HUES6 (cell line): Measurements from ENCODE around the gene POM121.
"Not testable (repeated sequence)": the region's sequence is repeated elsewhere in the genome, so short reads cannot be mapped to it uniquely, and the experiment has no call there.

Experiments
- H3K27ac ChIP-seq: 2 replicates; pipeline ENCODE4 v1.7.0; 2013; ENCODE audit warnings: low read depth, mild to moderate bottlenecking, low read length, inconsistent platforms
- H3K27me3 ChIP-seq: 2 replicates; pipeline ENCODE4 v1.6.1; 2013; ENCODE audit warnings: low read length; ENCODE audit not compliant: control insufficient read depth, insufficient read depth
- H3K36me3 ChIP-seq: 2 replicates; pipeline ENCODE4 v1.6.1; 2013; ENCODE audit warnings: low read length; ENCODE audit not compliant: control insufficient read depth, insufficient read depth
- H3K4me1 ChIP-seq: 2 replicates; pipeline ENCODE4 v1.6.1; 2013; ENCODE audit warnings: low read length; ENCODE audit not compliant: control insufficient read depth, insufficient read depth
- H3K4me3 ChIP-seq: 2 replicates; pipeline ENCODE4 v1.5.1; 2013; ENCODE audit warnings: low read depth, low read length
- H3K9ac ChIP-seq: one replicate; pipeline ENCODE4 v1.6.1; 2013; ENCODE audit warnings: mild to moderate bottlenecking, low read length
- H3K9me3 ChIP-seq: 2 replicates; pipeline ENCODE4 v1.6.1; 2013; ENCODE audit warnings: low read depth, low read length; ENCODE audit not compliant: control insufficient read depth, insufficient read depth

POM121 gene

DNA sequence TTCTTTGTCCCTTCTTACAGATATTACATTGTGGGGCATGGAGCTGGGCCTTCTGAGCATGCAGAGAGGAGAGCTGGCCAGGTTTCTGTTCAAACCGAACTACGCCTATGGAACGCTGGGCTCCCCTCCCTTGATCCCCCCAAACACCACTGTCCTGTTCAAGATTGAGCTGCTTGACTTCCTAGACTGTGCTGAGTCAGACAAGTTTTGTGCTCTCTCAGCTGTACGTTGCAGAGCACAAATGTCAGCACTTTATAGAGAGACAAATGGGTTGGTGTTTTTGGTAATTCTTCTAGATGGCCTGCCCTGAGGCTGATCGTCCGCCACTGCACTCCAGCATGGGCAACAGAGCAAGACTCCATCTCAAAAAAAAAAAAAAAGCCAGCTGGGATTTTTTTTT lies 46.6 kb downstream of the POM121 start:
- not testable (repeated sequence) for H3K9me3 ChIP-seq, H3K4me1 ChIP-seq, H3K36me3 ChIP-seq, H3K27me3 ChIP-seq, H3K27ac ChIP-seq, H3K9ac ChIP-seq, H3K4me3 ChIP-seq

DNA sequence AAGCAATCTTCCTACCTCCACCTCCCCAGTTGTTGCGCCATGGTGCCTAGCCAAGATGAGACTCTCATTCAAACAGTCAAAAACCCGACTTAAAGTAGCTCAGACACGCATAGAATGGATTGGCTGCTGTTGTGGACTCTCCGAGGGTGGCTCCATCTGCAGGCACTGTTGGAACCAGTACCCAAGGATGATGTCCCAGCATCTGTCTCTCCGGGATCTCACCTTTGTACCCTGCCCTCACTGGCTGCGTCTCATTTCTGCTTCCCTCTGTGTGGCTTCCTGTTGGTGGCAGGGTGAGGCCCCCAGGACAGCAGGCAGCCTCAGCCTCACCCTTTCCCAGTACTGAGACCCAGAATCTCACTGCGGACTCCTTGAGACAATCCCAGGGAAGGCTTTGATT lies 49.9 kb downstream of the POM121 start:
- H3K27ac ChIP-seq, H3K27me3 ChIP-seq, H3K4me3 ChIP-seq, H3K9ac ChIP-seq, H3K36me3 ChIP-seq, H3K4me1 ChIP-seq, H3K9me3 ChIP-seq: not testable (repeated sequence)

DNA sequence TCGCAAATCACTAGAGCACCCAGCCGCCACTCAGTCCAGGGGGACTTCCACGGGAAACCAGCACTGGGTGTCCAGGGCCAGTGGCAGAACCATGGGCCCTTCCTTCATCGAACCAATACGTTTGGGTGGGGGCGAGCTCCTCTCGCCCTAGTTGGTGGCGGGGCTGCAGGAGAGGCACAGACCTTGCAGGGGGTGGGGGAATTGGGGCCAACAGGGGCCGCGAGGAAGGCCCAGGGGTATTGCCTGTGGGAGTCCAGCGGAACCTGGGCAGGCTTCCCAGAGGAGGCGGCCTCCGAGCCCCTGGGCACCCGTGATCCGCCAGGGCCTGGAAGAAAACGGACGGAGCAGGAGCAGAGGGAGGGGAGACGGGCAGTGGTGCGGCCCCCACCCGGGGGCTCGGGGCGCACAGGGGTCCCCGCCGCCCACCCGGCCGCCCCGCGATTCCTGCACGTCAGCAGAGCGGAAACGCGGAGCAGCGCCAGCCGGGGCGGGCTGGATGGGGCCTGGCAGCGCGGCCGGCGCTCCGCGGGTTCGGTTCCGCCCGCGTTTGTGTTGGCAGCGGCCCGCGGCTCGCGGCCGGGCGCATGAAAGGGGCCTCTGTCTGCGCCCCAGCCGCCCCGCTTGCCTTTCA lies 50.9 kb downstream of the POM121 start:
- not testable (repeated sequence) for H3K36me3 ChIP-seq, H3K9me3 ChIP-seq, H3K27me3 ChIP-seq, H3K4me3 ChIP-seq, H3K9ac ChIP-seq, H3K27ac ChIP-seq, H3K4me1 ChIP-seq

DNA sequence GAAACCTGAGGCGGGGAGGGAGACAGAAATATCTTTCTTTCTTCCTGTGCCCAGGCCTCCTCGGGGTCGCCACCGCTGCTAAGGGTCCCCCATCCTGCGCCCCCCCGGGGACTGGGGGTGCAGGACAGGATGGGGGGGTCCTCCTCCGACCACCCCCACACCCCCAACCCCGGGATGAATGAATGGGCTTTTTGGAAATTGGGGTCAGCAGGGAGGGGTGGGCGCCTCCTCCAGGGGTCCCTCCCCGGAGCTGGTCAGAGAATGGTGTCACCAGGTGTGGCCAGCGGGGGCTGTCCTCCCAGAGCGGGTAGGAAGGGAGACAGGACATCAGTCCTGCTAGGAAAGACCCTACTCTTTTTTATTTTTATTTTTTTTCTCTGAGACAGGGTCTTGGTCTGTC lies 51.5 kb downstream of the POM121 start:
- not testable (repeated sequence) for H3K27me3 ChIP-seq, H3K4me3 ChIP-seq, H3K27ac ChIP-seq, H3K9me3 ChIP-seq, H3K9ac ChIP-seq, H3K36me3 ChIP-seq, H3K4me1 ChIP-seq

DNA sequence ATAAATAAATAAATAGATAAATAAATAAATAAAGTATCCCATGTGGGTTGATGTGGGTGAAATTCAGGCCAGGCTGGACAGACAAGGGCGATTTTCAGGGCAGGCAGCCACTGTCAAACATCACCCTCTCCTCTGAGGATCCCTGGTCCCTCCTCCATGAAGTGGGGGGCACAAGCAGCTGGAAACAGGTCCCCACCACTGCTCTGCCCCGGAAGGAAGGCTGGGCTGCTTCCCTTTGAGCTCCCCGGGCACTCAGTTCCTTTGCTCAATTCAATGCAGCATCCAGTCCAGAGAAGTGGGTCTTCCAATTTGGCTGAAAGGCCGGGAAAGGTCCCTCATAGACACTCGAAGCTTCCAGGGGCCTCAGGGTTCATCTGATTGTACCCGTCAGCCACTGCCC lies 55.5 kb downstream of the POM121 start:
- H3K9me3 ChIP-seq, H3K36me3 ChIP-seq, H3K27ac ChIP-seq, H3K27me3 ChIP-seq, H3K9ac ChIP-seq, H3K4me3 ChIP-seq, H3K4me1 ChIP-seq: not testable (repeated sequence)

DNA sequence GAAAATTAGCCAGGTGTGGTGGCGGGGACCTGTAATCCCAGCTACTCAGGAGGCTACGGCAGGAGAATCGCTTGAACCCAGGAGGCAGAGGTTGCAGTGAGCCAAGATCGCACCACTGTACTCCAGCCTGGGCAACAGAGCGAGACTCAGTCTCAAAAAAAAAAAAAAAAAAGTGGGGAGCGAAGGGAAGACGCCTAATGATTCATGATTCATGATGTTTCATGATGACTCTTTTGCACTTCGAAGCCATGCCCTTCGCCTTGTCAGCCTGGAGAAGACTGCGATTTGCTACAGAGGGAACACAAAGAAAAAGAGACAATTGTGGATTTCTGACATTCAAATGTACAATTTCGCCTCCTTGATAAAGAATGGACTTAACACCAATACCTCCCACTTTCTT lies 57.2 kb downstream of the POM121 start:
- H3K27me3 ChIP-seq, H3K9me3 ChIP-seq, H3K4me1 ChIP-seq, H3K9ac ChIP-seq, H3K27ac ChIP-seq, H3K4me3 ChIP-seq, H3K36me3 ChIP-seq: not testable (repeated sequence)

DNA sequence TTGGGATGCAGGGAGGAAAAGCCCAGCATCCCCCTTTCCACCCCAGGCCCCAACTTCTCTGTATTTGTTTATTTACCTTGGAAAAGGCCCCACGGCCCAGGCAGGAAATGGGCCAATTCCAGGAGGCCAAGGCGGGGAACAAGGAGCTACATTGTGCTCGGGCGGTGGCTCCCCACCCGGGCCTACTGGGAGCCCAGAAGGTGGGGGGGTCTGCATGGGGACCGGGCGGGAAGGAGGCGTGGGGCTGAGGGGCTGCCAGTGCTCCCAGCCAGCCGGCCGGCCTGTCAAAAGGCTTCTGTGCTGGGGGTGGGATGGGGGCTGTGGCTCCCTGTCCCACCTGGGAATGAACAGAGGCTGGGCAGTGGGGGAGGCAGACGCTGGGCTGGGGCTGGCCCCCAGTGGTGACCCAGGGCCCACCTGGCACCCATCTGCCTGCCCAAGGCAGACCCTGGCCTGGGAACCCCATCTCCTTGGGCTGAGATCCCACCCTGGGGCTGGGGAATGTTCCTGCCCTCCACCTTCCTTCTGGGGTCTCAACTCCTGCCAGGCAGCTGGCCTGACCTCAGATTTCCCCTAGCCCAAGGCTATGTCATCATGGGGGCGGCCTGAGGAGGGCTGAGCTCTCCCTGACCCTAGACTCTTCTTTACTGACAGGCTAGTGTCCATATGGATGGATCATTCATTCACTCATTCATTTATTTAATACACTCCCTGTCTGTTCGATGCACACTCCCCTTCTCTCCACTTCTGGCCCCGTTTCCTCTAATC lies 65.4 kb downstream of the POM121 start:
- H3K9ac ChIP-seq, H3K27ac ChIP-seq: not testable (repeated sequence)

DNA sequence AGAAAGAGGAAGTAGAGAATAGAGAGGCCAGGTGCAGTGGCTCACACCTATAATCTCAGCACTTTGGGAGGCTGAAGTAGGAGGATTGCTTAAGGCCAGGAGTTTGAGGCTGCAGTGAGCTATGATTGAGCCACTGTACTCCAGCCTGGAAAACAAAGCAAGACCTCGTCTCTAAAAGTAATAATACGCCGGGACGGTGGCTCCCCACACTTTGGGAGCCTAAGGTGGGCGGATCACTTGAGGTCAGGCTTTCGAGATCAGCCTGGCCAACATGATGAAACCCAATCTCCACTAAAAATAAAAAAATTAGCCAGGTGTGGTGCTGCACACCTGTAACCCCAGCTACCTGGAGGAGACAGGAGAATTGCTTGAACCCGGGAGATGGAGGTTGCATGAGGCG lies 70.6 kb downstream of the POM121 start:
- H3K36me3 ChIP-seq, H3K27ac ChIP-seq, H3K9me3 ChIP-seq, H3K4me3 ChIP-seq, H3K27me3 ChIP-seq, H3K9ac ChIP-seq, H3K4me1 ChIP-seq: not testable (repeated sequence)

More for the DNA sequence above, 65.4 kb downstream of the POM121 start:
- H3K9me3 ChIP-seq, H3K27me3 ChIP-seq, H3K4me1 ChIP-seq, H3K36me3 ChIP-seq, H3K4me3 ChIP-seq: not testable (repeated sequence)

DNA sequence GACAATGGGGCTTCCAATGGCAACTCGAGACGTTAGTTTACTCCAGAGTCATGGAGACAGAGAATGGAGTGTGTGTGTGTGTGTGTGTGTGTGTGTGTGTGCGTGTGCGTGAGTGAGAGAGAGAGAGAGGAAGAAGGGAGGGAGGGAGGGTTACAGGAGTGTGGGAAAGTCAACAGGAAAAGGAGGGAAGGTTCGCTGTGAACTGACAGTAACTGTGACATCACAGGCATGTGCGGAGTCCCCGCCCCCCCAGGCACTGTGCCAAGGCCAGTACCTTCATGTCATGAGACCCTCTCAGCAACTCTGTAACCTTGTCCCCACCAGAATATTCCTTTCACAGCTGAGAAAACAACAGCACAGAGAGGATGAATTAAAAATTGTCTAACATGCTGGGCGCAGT lies 72.6 kb downstream of the POM121 start:
- not testable (repeated sequence) for H3K27ac ChIP-seq, H3K4me3 ChIP-seq, H3K4me1 ChIP-seq, H3K9me3 ChIP-seq, H3K36me3 ChIP-seq, H3K9ac ChIP-seq, H3K27me3 ChIP-seq

DNA sequence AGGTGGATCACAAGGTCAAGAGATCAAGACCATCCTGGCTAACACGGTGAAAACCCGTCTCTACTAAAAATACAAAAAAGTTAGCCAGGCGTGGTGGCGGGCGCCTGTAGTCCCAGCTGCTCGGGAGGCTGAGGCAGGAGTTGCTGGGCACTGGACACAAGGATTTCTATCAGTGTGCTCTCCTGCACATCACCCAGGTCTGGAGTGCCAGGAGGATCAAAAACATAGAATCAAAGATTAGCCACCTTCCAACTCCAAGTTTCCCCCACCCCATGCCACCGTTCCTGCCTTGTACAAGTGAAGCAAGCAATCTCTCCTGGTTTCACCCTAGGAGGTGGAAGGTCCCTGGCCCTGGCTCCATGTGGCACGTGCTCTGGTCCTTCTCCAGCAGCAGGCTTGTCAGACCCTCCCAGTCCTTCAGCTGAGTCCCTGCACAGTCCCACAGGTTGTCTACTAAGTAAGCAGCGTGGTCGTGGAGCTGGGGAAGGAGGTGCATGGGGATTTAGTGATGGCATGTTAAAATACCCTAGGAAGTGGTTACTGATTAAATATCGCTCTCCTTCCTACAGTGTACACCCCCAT lies 73.1 kb downstream of the POM121 start:
- not testable (repeated sequence) for H3K4me1 ChIP-seq, H3K4me3 ChIP-seq, H3K27me3 ChIP-seq, H3K36me3 ChIP-seq, H3K9ac ChIP-seq, H3K27ac ChIP-seq, H3K9me3 ChIP-seq
